Measurements from ENCODE around the gene KAZN.

GRCh38 chr1:14697353-14697752 lies 98.9 kb downstream of the KAZN start:
- TF ChIP-seq CTCF (conservative IDR thresholded peaks at IDR 0.05; ENCODE audit: low read length) (no peak), EZH2phosphoT487 (IDR thresholded peaks at IDR 0.05; ENCODE audit: borderline replicate concordance) (no peak)
